Retinal pigment epithelial cell (primary cell): ENCODE results near the gene GRM1.

ENCODE experiments used
- DNase-seq: peaks from one replicate; pipeline ENCODE4 v3.0.0-alpha.2; 2010; ENCODE audit warnings: low read depth
- H3K4me3 ChIP-seq: 2 replicates; pipeline ENCODE4 v1.5.1; 2011; ENCODE audit warnings: mild to moderate bottlenecking, low read length, control low read depth, moderate library complexity
- TF ChIP-seq, protein P1 (sequence below): conservative IDR thresholded peaks from 2 replicates; pipeline ENCODE4 v1.5.1; 2011; ENCODE audit warnings: low read depth, low read length, control low read depth, inconsistent platforms

The GRM1 gene

GRCh38 chr6:146028851-146029572, at the start of gene GRM1:
TSS of gene GRM1 (plus strand) at chr6:146029062. CDS start at chr6:146029518, 456 bp downstream.
- peak within 1 kb of the TSS; percentile 49 for H3K4me3 ChIP-seq

DNA sequence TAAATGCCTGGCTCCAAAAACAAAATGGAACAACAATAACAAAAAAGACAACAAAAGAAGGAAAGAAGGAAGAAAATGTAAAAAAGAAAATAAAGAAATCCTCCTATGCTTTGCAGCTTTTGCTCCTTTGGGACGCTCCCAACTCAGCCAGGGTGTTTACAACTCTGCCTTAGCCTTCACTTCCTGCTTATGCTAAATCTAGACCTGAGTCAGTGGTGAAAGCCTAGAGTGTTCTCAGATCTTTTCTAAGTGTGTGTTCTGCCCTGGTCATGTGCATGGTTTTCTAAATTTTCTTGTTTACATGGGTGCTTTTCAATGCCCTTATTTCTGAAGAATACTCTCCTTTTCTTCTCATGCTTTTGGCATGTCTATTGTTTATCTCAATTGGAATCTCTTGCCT, 19.5 kb upstream of the GRM1 start:
- H3K4me3 ChIP-seq: no peak overlapping the region
- TF ChIP-seq, protein P1, sequence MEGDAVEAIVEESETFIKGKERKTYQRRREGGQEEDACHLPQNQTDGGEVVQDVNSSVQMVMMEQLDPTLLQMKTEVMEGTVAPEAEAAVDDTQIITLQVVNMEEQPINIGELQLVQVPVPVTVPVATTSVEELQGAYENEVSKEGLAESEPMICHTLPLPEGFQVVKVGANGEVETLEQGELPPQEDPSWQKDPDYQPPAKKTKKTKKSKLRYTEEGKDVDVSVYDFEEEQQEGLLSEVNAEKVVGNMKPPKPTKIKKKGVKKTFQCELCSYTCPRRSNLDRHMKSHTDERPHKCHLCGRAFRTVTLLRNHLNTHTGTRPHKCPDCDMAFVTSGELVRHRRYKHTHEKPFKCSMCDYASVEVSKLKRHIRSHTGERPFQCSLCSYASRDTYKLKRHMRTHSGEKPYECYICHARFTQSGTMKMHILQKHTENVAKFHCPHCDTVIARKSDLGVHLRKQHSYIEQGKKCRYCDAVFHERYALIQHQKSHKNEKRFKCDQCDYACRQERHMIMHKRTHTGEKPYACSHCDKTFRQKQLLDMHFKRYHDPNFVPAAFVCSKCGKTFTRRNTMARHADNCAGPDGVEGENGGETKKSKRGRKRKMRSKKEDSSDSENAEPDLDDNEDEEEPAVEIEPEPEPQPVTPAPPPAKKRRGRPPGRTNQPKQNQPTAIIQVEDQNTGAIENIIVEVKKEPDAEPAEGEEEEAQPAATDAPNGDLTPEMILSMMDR: no peak
- DNase-seq: no peak

More at GRCh38 chr6:146028851-146029572, at the start of gene GRM1:
- TF ChIP-seq, protein P1: no peak
- DNase-seq: no peak

- H3K4me3 ChIP-seq: no peak overlapping the region
- TF ChIP-seq, protein P1: no peak
- DNase-seq: no peak
Observed at GRCh38 chr6:146014233-146014632, 14.6 kb upstream of the GRM1 start.

DNA sequence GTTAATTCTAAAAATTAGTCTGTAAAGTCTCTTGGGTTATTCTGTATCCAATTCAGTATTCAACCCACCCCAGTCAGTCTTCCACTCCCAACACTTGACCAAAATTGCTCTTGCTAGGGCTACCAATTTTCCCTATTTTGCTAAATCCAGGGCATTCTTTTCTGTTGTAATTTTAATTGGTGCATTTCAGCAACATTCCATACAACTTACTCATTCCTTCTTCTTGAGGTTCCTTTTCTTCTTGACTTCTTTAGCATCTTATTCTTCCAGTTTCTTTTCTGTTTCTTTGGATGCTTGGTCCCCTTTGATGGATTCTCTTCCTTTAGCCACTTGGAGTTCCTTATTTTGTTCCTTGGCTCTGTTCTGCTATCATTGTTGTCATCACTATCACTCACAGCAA, 11.2 kb upstream of the GRM1 start:
- TF ChIP-seq, protein P1: no peak
- DNase-seq: peak; percentile 4
- H3K4me3 ChIP-seq: no peak overlapping the region

- TF ChIP-seq, protein P1: no peak
- DNase-seq: no peak
- H3K4me3 ChIP-seq: no peak overlapping the region
Observed at GRCh38 chr6:146026873-146027272, 2.0 kb upstream of the GRM1 start.

DNA sequence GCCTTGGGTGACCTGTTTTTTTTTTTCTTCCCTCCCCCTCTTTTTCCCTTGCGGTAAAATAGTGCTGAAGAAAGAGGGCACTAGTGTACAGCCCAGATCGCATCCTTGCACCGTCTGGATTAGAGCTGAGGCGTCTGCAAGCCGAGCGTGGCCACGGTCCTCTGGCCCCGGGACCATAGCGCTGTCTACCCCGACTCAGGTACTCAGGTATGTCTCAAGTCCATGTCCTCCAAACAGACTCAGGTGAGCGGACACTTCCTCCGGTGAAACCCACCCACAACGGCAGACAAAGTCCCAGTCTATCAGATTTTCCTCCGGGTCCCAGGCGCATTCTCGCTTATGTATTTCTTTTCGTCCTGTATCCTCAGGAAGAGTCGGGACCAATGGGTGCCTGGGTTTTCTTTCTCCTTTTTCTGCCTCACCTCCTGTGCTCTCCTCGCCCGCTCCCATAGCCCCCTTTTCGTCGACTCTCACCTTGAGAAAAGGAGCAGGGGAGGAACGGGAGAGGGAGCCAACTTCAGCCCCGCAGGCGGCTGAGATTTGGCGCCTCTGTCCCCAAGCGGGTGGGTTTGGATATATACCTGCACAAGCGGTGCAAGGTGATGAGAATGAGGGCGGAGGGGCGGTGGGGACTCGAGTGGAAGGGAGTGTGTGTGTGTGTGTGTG, 1.1 kb upstream of the GRM1 start:
- H3K4me3 ChIP-seq: peak overlapping the region; percentile 10
- DNase-seq: no peak

More for the DNA sequence above, 1.1 kb upstream of the GRM1 start:
- TF ChIP-seq, protein P1: peak; percentile 32
